ENCODE measurements around the gene SERBP1.

- TF ChIP-seq POLR2A (IDR thresholded peaks at IDR 0.05): no peak
- no peak for TF ChIP-seq CTCF (IDR thresholded peaks at IDR 0.05)
- TF ChIP-seq EP300 (IDR thresholded peaks at IDR 0.05): no peak
- no peak for TF ChIP-seq POLR2AphosphoS5 (IDR thresholded peaks at IDR 0.05)
Measured at GRCh38 chr1:67479146-67479891, 49.1 kb upstream of the SERBP1 start.

All from upper lobe of left lung (tissue), 4 donors.